Right lobe of liver (tissue), 4 donors: Measurements from ENCODE around the gene ZSCAN21.

ENCODE experiments used
- POLR2A ChIP-seq: fragments of 450-650 bp; IDR thresholded peaks from one replicate; pipeline ENCODE4 v1.6.1; 2017; ENCODE audit warnings: antibody characterized with exemption, mild to moderate bottlenecking
- TF ChIP-seq, protein P1 (sequence below), 4 donors: fragments of 200-600 bp in 3 of 4; fragments of 450-650 bp in 1 of 4; IDR thresholded peaks; one replicate each; pipeline versions ENCODE4 v1.5.1 to v1.8.0; 2016 to 2022; ENCODE audit warnings: antibody characterized with exemption in 4 of 4, mild to moderate bottlenecking in 2 of 4
- donor health status: DM: no; HTN: no; CAD: no.
- donor health status: DM: no; HTN: no; CAD: no.
- donor health status: DM: no; HTN: yes; CAD: no.

DNA sequence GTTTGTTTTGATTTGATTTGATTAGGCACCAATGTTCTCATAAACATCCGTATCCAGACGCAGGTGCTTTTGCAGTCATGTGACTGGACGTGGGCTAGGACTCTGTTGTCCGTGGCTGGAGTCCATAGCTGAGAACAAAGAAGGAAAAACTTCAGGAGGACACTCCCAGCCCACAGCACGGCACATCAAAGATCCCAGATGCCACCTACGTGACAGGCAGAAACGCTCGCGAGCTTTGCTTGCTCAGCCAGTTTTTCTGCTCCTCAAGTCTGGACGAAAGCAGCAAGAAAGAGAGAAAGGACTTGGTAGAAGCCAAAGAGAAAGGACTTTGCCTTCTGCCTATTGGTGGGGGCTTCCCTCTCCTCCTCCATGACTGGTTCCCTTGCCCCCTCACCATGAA, 41.0 kb upstream of the ZSCAN21 start:
- TF ChIP-seq, protein P1, sequence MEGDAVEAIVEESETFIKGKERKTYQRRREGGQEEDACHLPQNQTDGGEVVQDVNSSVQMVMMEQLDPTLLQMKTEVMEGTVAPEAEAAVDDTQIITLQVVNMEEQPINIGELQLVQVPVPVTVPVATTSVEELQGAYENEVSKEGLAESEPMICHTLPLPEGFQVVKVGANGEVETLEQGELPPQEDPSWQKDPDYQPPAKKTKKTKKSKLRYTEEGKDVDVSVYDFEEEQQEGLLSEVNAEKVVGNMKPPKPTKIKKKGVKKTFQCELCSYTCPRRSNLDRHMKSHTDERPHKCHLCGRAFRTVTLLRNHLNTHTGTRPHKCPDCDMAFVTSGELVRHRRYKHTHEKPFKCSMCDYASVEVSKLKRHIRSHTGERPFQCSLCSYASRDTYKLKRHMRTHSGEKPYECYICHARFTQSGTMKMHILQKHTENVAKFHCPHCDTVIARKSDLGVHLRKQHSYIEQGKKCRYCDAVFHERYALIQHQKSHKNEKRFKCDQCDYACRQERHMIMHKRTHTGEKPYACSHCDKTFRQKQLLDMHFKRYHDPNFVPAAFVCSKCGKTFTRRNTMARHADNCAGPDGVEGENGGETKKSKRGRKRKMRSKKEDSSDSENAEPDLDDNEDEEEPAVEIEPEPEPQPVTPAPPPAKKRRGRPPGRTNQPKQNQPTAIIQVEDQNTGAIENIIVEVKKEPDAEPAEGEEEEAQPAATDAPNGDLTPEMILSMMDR (IDR thresholded peaks at IDR 0.05): no peak
- no peak for TF ChIP-seq POLR2A
